Endometrial microvascular endothelial cells (primary cell): Measurements from ENCODE around the gene RNF217. TPM values are rescaled to one million over a fixed set of nuclear protein-coding genes. Genes with fewer than 3 reads are reported as not detected.
"Not testable (repeated sequence)": the region's sequence is repeated elsewhere in the genome, so short reads cannot be mapped to it uniquely, and the experiment has no call there.

Source experiments
- in situ Hi-C: cut with HindIII; loops from 2 replicates; pipeline ENCODE4 v1.10.0; 2017; ENCODE audit warnings: low sequenced_read_pairs, low pct_unique_long_range_greater_than_20kb; ENCODE audit errors: inconsistent ontology term
- total RNA-seq: library from RNA; depleted of rRNA; stranded (reverse); fragments of >200 nt; gene quantifications from one replicate; pipeline ENCODE4 v1.2.3, GENCODE V29; 2015; ENCODE audit errors: inconsistent ontology term

RNF217 gene
- total RNA-seq, 1 donor from 2014 or later = 7.2 TPM

DNA sequence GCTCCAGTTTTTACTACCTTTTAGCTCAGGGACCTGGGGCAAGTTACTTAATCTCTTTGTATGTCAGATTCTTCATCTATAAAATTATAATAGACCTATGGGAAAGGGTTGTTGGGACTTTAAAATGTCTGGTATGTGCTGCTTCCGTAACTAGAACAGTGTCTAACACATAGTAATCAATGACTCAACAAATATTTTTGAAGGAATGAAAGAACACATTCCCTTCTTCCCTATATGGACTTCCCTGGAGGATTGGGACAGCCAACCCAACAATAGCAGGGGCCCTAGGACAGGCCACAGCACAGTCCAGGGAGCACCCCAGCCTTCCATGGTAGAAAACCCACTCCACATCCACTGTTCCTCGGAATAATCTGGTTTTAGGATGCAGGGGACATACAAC, 140.7 kb downstream of the RNF217 start:
- in situ Hi-C loops = no loop called here

DNA sequence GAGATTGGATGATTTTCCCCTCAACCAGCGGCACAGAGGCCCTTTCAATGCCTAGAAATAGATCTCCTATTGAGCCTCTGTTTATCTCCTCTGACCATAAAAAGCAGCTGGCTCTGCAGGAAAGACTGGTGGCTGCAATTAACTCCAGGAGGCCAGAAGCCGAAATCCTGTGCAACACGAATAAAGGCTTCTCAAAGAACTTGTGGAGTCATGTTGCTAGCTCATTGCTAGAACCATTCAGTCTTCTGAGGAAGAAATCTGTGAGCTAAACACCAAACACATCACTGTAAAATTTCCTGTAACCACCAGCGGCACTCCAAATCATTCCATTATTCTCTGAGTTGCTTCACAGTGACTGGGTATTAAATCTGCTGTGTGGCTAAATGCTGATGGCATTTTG, 142.2 kb downstream of the RNF217 start:
- in situ Hi-C loops = no loop called here

DNA sequence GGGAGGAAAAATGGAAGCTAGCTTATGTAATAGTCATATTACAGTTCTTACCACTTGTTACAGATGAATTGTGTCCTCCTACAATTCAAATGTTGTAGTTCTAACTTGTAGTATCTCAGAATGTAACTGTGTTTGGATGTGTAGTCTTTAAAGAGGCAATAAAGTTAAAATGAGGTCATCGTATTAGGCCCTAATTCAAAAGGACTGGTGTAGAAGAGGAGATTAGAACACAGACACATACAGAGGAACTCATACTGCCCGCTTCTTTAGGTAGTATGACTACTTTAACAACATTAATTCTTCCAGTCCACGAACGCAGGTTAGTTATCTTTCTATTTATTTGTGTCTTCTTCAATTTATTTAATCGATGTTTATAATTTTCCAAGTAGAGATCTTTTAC, 144.8 kb downstream of the RNF217 start:
- in situ Hi-C loops = no loop called here

DNA sequence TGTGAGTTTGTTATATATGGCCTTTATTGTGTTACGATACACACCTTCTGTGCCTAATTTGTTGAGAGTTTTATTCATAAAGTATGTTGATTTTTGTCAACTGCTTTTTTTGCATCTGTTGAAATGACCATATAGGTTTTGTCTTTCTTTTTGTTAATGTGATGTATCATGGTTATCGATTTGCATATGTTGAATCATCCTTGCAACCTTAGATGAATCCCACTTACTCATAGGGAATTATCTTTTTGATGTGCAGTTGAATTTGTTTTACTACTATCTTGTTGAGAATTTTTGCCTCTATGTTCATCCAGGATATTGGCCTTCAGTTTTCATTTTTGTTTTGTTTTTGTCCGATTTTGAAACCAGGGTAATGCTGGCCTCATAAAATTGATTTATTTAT, 145.7 kb downstream of the RNF217 start:
- in situ Hi-C loops = no loop called here

DNA sequence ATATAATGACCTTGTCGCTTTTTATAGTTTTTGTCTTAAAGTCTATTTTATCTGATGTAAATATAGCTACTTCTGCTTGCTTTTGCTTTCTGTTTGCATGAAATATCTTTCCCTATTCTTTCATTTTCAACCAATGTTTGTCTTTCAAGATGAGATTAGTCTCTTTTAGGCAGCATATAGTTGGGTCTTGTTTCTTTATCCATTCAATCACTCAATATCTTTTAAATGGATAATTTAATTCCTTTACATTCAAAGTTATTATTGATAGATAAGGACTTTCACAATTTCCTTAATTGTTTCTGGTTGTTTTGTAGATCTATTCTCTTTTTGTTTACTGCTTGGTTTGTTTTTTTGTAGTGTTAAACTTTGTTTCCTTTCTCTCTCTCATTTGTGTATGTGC, 147.8 kb downstream of the RNF217 start:
- in situ Hi-C loops = no loop called here

DNA sequence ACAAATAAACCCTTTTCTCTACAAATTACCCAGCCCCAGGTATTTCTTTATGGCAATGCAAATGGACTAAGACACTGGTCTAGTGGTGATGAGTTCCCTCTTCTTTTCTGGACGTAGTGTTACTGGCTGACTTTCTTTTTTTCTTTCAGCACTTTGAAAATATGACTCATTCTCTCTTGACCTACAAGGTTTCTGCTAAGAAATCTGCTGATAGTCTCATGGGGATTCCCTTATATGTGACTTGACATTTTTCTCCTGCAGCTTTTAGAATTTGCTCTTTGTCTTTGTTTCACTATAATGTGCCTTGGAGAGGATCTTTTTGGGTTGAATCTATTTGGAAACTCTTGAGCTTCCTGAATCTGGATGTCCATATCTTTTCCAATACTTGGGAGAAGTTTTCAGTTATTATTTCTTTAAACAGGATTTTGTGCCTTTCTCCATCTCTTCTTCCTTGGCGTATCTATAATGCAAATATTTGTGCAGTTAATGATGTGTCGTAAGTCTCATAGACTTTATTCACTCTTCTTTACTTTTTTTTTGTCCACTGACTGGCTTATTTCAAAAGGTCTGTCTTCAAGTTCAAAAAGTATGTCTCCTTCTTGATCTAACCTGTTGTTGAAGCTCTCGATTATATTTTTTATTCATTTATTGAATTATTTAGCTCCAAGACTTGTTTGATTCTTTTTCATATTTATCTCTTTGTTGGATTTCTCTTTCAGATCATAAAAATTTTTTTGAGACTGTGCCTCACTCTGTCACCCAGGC, 149.2 kb downstream of the RNF217 start:
- in situ Hi-C loops = no loop called here

DNA sequence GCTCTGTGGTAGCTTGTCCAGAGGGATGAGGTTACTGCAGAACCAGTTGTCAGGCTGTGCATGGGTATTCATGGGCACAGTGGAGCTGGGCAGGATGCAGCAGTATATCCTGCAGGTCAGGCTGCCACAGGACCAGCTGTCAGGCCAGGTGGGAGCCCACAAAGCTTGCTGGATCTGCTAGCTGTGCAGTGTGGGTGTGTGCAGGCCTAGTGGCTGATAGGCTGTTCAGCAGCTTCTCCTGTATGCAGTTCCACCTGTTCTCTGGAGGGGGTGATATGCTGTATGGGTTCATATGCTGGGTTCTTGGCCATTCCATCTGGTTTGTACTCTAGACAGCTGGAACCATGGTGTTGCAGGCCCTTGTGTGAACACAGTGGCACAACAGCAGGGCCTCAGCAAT, 150.7 kb downstream of the RNF217 start:
- in situ Hi-C loops = no loop called here

DNA sequence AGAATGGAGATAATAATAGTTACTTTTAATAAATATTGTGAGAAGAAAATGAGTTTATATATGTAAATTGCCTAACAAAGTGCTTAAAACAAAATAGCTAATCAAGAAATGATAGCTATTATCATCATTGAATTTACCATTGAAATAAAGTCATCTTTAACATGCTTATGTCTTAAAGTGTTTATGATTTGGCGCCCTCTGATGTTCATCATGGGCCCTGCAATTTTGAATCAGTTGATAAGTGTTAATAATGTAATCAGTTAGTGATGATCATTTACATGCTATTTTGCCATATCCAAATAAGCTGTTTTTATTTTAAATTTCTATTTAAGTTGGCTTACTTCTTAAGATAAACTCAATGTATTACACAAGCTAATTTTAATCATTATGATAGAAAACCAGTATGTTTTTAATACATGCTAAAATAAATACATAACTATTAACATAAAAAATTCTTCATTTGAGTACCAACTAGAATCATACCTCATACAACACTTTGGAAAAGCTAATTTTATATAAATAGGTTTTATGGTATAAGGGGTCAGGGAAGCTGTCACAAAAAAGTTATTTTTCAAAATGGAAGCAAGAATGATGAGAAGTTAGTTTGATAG, 152.1 kb downstream of the RNF217 start:
- in situ Hi-C loops = no loop called here

DNA sequence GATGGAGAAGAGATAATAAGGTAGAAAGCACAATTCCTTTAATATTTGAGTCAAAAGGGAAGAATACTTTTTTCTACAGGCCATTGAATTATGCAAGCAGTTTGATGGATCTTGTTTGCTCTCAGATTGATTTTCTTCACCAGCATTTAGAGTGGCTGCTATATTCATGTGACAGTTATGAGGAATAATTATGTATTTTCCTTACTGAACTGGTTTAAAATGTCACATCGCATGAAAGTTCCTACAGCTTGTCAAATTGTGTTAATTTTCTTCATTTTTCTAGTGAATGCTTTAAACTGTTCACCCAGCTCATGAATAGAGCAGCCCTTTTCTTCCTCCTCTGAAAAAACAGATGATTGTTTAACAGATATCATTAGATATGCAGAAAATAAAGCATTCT, 153.9 kb downstream of the RNF217 start:
- in situ Hi-C loops = no loop called here

DNA sequence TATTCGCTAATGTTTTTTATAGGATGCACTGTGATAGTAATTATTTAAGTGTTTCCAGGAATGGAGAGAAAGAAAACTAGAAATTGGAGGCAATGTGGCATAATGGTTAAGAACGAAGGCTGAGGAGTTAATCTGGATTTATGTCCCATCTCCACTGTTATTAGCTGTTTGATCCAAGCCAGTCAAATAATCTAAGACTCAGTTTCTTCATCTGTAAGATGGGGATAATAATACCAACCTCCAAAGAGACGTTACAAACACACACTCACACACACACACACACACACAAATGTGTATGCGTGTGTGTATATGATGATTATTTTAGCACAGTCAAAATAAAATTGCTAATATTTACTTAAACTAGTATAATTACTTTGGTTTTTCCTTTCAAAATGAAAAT, 154.5 kb downstream of the RNF217 start:
- in situ Hi-C loops = no loop called here

DNA sequence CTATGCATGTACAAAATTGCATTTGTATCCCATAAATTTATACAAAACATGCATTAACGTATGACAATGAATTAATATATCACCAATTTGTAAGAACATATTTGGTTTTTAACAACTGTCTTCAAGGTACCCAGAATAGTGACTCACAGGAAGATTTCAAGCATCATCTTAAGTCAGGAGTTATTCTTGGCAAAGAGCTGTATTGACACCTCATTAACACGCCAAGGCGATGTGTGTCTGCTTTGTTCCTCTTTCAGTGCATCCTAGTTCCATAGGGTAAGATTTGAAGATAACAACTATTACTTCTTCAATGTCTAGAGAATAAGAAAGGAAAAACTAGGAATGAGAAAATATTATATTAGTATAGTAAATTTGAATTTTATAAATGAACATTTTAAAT, 155.6 kb downstream of the RNF217 start:
- in situ Hi-C loops = no loop called here

DNA sequence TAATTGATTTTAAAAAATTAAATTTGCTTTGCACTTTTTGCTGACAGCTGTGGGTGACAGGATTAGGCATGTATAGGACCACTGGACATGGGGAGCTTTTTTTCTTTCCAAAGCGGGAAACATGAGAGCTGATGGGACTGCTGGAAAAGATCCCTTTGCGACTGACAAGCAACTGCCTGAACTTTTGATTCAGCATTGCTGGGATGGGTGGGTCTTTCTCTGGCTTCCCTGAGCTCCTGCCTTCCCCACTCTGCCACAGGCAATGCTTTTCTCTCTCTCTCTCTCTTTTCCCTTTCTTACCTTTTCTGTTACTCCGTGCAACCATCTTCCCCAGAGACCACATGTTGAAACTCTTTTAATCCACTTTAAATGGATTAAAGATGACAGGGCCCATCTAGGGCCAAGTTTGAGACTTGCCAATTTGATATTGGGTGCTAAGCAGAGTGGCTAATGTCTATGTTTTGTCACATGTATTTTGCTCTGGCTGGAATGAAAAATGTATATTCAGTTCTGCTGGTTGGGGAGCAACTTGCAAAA, 157.9 kb downstream of the RNF217 start:
- in situ Hi-C loops = no loop called here

DNA sequence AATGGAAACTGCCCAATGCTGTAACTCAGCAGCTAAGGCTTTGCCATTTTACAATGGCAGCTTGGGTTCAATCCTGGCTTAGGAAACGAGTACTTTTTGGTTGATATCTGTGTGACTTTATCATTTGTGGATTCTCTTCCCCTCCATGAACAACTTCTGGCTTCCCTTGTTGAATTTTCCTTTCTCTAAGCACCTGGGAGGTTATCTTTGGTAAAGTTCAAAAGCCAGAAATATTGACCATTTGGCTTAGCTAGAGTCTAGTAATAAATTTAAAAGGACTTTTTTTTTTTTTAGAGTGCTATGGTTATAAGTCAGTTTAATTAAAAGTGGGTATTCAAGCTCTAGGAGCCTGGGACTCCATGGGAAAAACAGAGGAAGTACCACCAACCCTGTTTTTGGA, 159.7 kb downstream of the RNF217 start:
- in situ Hi-C loops = no loop called here

DNA sequence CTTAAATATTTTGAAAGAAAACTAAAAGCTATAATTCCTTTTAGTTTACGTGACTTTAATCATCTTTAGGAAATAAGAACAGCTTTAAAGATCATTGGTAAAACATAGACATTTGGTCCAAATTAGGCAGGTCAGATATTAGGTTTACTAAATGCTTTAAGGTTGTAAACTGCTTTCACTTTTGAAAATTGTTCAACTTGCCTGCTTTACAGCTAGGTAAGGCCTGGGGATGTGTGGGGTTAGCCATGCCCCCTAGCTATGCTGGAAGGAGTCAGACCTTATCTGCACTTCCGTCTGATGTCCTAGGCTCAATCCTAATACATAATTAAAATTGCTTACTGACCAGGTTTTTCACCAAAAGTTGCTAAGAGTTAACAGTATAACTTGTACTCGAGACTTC, 160.8 kb downstream of the RNF217 start:
- in situ Hi-C loops = no loop called here

DNA sequence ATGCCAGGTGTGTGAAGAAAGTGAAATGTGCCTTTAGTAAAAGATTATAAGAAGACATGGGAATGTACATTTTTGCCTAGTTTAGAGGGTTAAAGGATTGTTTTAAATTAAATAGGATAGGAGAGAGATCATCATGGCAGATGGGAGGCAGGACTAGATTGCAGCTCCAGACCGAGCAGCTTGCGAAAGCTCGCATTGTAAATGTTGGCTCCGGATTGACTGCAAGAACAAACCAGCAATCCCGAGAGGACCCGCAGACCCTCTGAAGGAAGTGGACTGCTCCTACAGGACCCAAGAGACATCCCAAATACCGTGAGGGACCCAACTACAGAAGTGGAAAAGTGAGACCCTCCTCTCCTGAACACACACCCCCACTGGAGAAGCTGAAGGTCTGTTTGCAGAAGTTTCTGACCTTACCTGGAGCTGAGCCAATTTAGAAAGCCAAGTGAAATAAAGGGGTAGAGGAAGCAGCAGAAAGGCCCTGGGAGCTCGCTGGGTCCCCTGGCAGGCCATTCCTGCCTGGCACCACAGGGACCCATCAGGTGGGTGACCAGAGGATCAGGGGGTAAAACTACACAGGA, 161.3 kb downstream of the RNF217 start:
- in situ Hi-C loops = no loop called here

DNA sequence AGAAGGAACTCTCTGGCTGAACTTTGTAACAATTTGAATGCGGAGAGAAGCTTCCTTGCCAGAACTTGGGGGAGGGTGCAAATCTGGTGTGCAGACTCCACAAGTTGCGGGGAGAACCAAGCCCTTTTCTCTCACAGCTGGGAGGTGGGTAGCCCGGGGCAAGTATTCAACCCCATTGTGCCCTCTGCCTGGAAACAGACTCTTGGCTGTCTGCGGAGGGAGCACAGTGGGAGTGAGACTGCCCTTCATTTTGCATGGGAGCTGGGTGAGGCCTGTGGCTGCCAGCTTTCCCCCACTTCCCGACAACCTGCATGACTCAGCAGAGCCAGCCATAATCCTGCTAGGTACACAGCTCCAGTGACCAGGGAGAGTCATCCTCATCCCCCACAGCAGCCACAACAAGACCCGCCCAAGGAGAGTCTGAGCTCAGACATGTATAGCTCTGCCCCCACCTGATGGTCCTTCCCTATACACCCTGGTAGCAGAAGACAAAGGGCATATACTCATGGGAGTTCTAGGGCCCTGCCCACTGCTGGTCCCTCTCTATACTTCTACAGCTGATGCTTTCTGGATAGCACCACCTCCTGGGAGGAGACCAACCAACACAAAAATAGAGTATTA, 161.9 kb downstream of the RNF217 start:
- in situ Hi-C loops = no loop called here

DNA sequence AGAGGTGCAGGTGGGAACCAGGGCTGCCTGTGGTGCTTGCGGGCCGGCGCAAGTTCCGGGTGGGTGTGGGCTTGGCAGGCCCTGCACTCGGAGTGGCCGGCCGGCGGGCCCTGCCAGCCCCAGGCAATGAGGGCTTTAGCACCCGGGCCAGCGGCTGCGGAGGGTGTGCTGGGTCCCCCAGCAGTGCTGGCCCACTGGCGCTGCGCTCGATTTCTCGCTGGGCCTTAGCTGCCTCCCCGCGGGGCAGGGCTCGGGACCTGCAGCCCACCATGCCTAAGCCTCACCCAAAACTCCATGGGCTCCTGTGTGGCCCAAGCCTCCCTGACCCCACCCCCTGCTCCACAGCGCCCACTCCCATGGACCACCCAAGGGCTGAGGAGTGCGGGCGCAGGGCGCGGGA, 163.6 kb downstream of the RNF217 start:
- in situ Hi-C loops = not testable (repeated sequence)

DNA sequence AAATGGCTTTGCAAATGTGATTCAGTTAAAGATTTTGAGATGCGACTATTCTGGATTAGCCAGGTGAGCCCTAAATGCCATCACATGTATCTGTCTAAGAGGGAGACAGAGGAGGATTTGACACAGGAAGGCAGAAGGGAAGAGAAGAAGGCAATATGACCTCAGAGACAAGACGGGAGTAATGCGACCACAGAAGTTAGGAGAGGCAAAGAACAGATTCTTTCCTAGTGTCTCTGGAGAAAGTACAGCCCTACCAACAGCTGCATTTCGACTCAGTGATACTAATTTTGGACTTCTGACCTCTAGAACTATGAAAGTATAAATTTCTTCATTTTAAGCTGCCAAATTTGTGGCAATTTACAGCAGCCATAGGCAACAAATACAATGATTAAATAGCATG, 167.1 kb downstream of the RNF217 start:
- in situ Hi-C loops = no loop called here

DNA sequence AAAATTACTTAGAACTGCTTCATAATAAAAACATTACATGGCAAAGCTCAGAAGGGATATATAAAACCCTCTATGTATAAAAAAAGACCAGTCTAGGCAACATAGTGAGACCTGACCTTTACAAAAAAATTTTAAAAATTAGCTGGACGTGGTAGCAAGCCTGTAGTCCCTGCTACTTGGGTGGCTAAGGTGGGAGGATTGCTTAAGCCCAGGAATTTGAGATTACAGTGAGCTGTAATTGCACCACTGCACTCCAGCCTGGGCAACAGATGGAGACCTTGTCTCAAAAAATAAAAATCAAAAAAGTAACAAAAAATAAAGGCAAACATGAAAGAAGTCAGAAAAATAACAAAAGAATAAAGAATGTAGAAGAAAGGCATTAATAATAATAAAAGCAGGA, 169.8 kb downstream of the RNF217 start:
- in situ Hi-C loops = no loop called here

DNA sequence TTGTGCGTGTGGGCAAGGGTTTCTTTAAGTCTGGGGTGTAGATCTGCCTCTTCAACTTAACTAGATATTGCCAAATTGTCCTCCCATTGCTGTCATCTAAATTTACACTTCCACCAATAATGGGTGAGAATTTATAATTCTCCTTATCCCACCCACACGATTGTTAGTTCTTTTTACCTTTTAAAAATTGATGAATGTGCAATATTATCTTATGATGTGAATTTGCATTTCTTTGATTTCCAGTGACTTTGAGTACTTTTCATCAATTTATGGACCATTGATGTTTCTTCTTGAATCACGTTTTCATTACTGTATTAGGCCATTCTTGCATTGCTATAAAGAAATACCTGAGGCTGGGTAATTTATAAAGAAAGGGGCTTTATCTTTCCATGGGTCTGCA, 174.1 kb downstream of the RNF217 start:
- in situ Hi-C loops = no loop called here
